Measurements from ENCODE around the gene BDKRB2.

Gene BDKRB2

GRCh38 chr14:96270565-96271420 is 66.2 kb downstream of the BDKRB2 start:
- no peak for DNase-seq (ENCODE audit: low read depth)

- no peak for DNase-seq (ENCODE audit: low read depth)
Observed at GRCh38 chr14:96271421-96271762, 66.8 kb downstream of the BDKRB2 start.

- DNase-seq (ENCODE audit: low read depth): no peak
Observed at GRCh38 chr14:96272777-96273473, 68.3 kb downstream of the BDKRB2 start.

GRCh38 chr14:96273629-96274028 is 69.0 kb downstream of the BDKRB2 start:
- DNase-seq (ENCODE audit: low read depth): no peak

GRCh38 chr14:96274122-96274521 is 69.5 kb downstream of the BDKRB2 start:
- no peak for DNase-seq (ENCODE audit: low read depth)

GRCh38 chr14:96274543-96274942 is 69.9 kb downstream of the BDKRB2 start:
- no peak for DNase-seq (ENCODE audit: low read depth)

- DNase-seq (ENCODE audit: low read depth): peak; percentile 45
Observed at GRCh38 chr14:96275177-96276112, 70.8 kb downstream of the BDKRB2 start.

GRCh38 chr14:96277890-96278289 is 73.3 kb downstream of the BDKRB2 start:
- no peak for DNase-seq (ENCODE audit: low read depth)

- no peak for DNase-seq (ENCODE audit: low read depth)
Observed at GRCh38 chr14:96279564-96279963, 74.9 kb downstream of the BDKRB2 start.

GRCh38 chr14:96280104-96280503 is 75.5 kb downstream of the BDKRB2 start:
- no peak for DNase-seq (ENCODE audit: low read depth)

GRCh38 chr14:96281486-96281885 is 76.8 kb downstream of the BDKRB2 start:
- no peak for DNase-seq (ENCODE audit: low read depth)

- no peak for DNase-seq (ENCODE audit: low read depth)
Observed at GRCh38 chr14:96284008-96284407, 79.4 kb downstream of the BDKRB2 start.

GRCh38 chr14:96284430-96284829 is 79.8 kb downstream of the BDKRB2 start:
- DNase-seq (ENCODE audit: low read depth): no peak

- DNase-seq (ENCODE audit: low read depth): no peak
Observed at GRCh38 chr14:96285667-96286066, 81.0 kb downstream of the BDKRB2 start.

- DNase-seq (ENCODE audit: low read depth): no peak
Observed at GRCh38 chr14:96286251-96286650, 81.6 kb downstream of the BDKRB2 start.

- DNase-seq (ENCODE audit: low read depth): no peak
Observed at GRCh38 chr14:96287856-96288255, 83.2 kb downstream of the BDKRB2 start.

Measured in T follicular helper cell (primary cell).